Measurements from ENCODE around the gene SPDYC. TPM values are rescaled to one million over a fixed set of nuclear protein-coding genes. Genes with fewer than 3 reads are reported as not detected.

The SPDYC gene
- total and polyA plus RNA-seq, 9 of the 15 experiments (the other 6 are each of a cell fraction or from before 2014, with no cell fraction given) = 4.4 to 18.8 (median 9.2) TPM

DNA sequence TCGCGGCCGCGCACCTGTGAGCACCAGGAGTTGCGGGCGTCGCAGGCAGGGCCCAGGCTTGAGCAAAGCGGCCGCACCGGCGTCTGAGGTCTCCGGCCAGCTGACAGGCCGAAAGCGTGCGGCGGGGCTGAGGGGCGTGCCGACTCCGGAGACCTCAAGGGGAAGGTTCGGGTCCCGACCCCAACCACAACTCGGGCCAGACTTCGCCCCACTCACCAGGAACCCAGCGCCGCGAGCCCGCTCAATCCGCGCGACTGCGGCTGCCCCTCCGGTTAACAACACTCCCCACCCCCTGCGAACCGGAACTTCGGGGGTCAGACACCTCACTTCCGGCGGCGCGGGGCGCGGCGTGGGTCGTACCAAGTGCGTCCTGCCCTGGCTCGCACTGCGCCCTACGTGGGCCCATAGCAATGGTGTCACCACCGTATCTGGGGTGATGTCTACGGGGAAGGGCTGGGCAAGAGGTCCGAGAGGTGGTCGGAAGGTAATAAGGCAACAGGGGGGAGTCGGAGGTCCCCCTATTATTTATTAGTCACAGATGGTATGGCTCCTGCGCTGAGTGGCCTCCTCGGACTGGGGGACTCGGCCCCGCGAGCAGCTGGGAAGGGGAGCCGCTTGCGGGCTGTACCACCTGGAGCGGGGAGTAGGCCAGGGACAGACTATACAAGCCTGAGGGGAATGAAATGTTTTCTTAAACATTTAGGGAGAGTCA, 35.6 kb upstream of the SPDYC start, which contains the start of gene SYVN1 (continued):
- TF ChIP-seq YBX1 (IDR thresholded peaks at IDR 0.05) (no peak), GTF3C2 (IDR thresholded peaks at IDR 0.05; ENCODE audit: borderline replicate concordance, extremely low read depth, insufficient read length) (no peak), GATAD2A (IDR thresholded peaks at IDR 0.05) (0 out of 2 replicates have a peak, but pooled peaks have one; percentile 58), TRIM28 (IDR thresholded peaks at IDR 0.05) (peak; percentile 51; the same call in 1 of the 2 replicates), ZNF3 (CRISPR knock-in tag; IDR thresholded peaks at IDR 0.05) (no peak), ZNF561 (CRISPR knock-in tag; conservative IDR thresholded peaks at IDR 0.05) (no peak), RNF2 (IDR thresholded peaks at IDR 0.05) (no peak; the same call in 1 of the 2 replicates), EWSR1 (IDR thresholded peaks at IDR 0.05; ENCODE audit: borderline replicate concordance, low read depth, partially characterized antibody) (no peak), SIRT6 (IDR thresholded peaks at IDR 0.05; ENCODE audit: low read depth, low read length) (no peak), RBBP5 (IDR thresholded peaks at IDR 0.05; ENCODE audit: borderline replicate concordance, insufficient read depth, low read length, poor library complexity, severe bottlenecking) (peak; percentile 87), ZNF79 (CRISPR knock-in tag; IDR thresholded peaks at IDR 0.05; ENCODE audit: low read depth) (no peak), PBX2 (CRISPR knock-in tag; IDR thresholded peaks at IDR 0.05; ENCODE audit: low read depth) (no peak), PBX2 (tag; conservative IDR thresholded peaks at IDR 0.05; ENCODE audit: low read depth) (no peak), ZNF57 (CRISPR knock-in tag; IDR thresholded peaks at IDR 0.05) (no peak), ZNF12 (CRISPR knock-in tag; IDR thresholded peaks at IDR 0.05) (no peak; the same call in 1 of the 2 replicates), ZNF766 (CRISPR knock-in tag; conservative IDR thresholded peaks at IDR 0.05) (peak; percentile 72; the same call in 1 of the 2 replicates), RUNX1 (IDR thresholded peaks at IDR 0.05; ENCODE audit: low read depth) (0 out of 2 replicates have a peak, but pooled peaks have one; percentile 36), TAF7 (tag; IDR thresholded peaks at IDR 0.05) (0 out of 2 replicates have a peak, but pooled peaks have one; percentile 55), ATF2 (CRISPR knock-in tag; IDR thresholded peaks at IDR 0.05) (no peak; the same call in 1 of the 2 replicates)
- TF ChIP-seq, protein P1, sequence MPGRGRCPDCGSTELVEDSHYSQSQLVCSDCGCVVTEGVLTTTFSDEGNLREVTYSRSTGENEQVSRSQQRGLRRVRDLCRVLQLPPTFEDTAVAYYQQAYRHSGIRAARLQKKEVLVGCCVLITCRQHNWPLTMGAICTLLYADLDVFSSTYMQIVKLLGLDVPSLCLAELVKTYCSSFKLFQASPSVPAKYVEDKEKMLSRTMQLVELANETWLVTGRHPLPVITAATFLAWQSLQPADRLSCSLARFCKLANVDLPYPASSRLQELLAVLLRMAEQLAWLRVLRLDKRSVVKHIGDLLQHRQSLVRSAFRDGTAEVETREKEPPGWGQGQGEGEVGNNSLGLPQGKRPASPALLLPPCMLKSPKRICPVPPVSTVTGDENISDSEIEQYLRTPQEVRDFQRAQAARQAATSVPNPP (IDR thresholded peaks at IDR 0.05; ENCODE audit: borderline replicate concordance, insufficient read depth, insufficient read length) = no peak
